Smooth muscle cell (in vitro differentiated cells): ENCODE results near the gene FGF11. TPM values are rescaled to one million over a fixed set of nuclear protein-coding genes. Genes with fewer than 3 reads are reported as not detected.
"Not testable (repeated sequence)": the region's sequence is repeated elsewhere in the genome, so short reads cannot be mapped to it uniquely, and the experiment has no call there.

Source experiments
- DNase-seq: peaks from one replicate; lab custom pipeline; 2025; ENCODE audit not compliant: unreplicated experiment; lab: John Stamatoyannopoulos, UW
- H2AFZ ChIP-seq: fragments of 200-600 bp; sonication (generic); 2 replicates; pipeline ENCODE4 v1.6.0; 2016; ENCODE audit warnings: antibody characterized with exemption, low read depth, mild to moderate bottlenecking
- H3F3A ChIP-seq: fragments of 200-600 bp; sonication (generic); 2 replicates; pipeline ENCODE4 v1.6.0; 2017; ENCODE audit warnings: antibody characterized with exemption, low read depth
- H3K27ac ChIP-seq: fragments of 200-600 bp; sonication (generic); 2 replicates; pipeline ENCODE4 v1.5.1; 2016; ENCODE audit warnings: low read depth, mild to moderate bottlenecking
- H3K27me3 ChIP-seq: fragments of 200-600 bp; sonication (generic); 2 replicates; pipeline ENCODE4 v1.6.1; 2016; ENCODE audit warnings: low read depth, mild to moderate bottlenecking
- H3K36me3 ChIP-seq: fragments of 200-600 bp; sonication (generic); 2 replicates; pipeline ENCODE4 v1.5.1; 2016; ENCODE audit warnings: low read depth
- H3K4me1 ChIP-seq: fragments of 200-600 bp; sonication (generic); 2 replicates; pipeline ENCODE4 v1.5.1; 2016; ENCODE audit warnings: low read depth
- H3K4me2 ChIP-seq: fragments of 200-600 bp; sonication (generic); 2 replicates; pipeline ENCODE4 v1.6.0; 2016; ENCODE audit warnings: mild to moderate bottlenecking
- H3K4me3 ChIP-seq: fragments of 200-600 bp; sonication (generic); 2 replicates; pipeline ENCODE4 v1.5.1; 2016; ENCODE audit warnings: mild to moderate bottlenecking
- H3K79me2 ChIP-seq: fragments of 200-600 bp; sonication (generic); 2 replicates; pipeline ENCODE4 v1.6.0; 2016; ENCODE audit warnings: low read depth, mild to moderate bottlenecking
- H3K9ac ChIP-seq: fragments of 200-600 bp; sonication (generic); 2 replicates; pipeline ENCODE4 v1.6.0; 2016; ENCODE audit warnings: low read depth
- H3K9me3 ChIP-seq: fragments of 200-600 bp; sonication (generic); replicated peaks from 2 replicates; pipeline ENCODE4 v1.5.1; 2016; ENCODE audit warnings: low read depth
- H4K20me1 ChIP-seq: fragments of 200-600 bp; sonication (generic); 2 replicates; pipeline ENCODE4 v1.6.0; 2016; ENCODE audit warnings: low read depth
- CTCF ChIP-seq: fragments of 200-600 bp; sonication (generic); IDR thresholded peaks from 2 replicates; pipeline ENCODE4 v1.5.1; 2017; ENCODE audit warnings: borderline replicate concordance, mild to moderate bottlenecking, antibody characterized with exemption; ENCODE audit not compliant: insufficient read depth, poor library complexity, severe bottlenecking
- WGBS: methylation state at CpG from one replicate; pipeline ENCODE4 v1.1.7; 2016; ENCODE audit warnings: low lambda C conversion rate; 5-methylcytosine and 5-hydroxymethylcytosine counted together
- polyA plus RNA-seq: library from polyadenylated mRNA; unstranded; fragments of >200 nt; fragmentation: Nextera tagmentation; extraction: Ambion mirVana; gene quantifications from 2 replicates; pipeline ENCODE4 v1.2.1, GENCODE V29; 2016
- total RNA-seq: library from RNA; depleted of rRNA; stranded (reverse); fragments of >200 nt; gene quantifications from 2 replicates; pipeline ENCODE4 v1.2.3, GENCODE V29; 2014

FGF11 gene
- total and polyA plus RNA-seq, 2 experiments from 2014 or later: 13.9 to 21.3 TPM

DNA sequence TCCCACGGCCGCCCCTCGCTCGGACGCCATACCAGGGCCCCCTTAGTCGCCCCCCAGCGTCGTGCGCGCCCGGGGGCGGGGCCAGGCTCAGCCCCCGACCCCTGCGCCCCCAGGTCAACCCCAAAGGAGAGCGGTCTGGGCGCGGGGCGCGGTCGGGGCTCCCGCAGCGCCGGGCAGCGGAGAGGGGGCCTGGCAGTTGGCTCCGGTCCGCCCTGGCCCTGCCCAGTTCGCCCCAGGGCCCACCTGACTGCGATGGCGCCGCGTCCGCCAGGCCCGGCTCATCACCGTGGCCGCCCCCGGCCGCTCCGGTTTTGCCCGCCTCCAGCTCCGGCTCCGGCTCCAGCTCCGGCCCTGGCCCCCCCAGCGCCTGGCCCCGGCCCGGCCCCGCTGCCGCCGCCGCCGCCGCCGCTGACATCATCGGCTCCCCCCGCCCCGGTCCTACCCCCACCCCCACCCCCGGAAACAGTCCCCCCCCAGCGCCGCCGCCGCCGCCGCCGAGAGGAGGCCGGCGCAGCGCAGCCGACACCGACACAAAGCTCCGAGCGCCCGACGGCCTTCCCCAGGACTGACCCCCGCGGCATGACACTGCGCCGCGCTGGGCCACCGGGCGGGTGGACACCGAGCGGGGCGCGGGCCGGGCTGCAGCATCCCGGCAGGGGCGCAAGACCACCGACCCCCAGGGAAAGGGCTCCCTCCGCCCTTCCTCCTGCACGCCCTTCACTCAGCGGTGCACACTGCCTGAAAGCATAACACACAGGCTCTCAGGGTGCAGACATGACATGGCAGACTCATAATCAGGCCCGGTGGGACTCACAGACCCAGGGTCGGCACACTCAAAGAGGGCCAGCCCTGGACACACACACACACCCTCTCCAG, 40.1 kb downstream of the FGF11 start, which contains the start of gene ZBTB4:
Gene ZBTB4, minus strand, starts transcription at position 419 of the 876 bp plus-strand sequence. CDS start 12,830 bp downstream, outside the sequence.
- H3K4me3 ChIP-seq: peak within 1 kb of the TSS; percentile 97
- peak within 1 kb of the TSS; percentile 99 for H3K9ac ChIP-seq
- no peaks in the 10 kb centered on the region for H3K9me3 ChIP-seq
- H3K27ac ChIP-seq: peak within 1 kb of the TSS; percentile 96
- H3F3A ChIP-seq: peaks cover 21% of the 10 kb centered on the region
- TF ChIP-seq CTCF: no peak
- peak within 1 kb of the TSS; percentile 98 for H3K4me2 ChIP-seq
- peak; percentile 37 for DNase-seq
- H2AFZ ChIP-seq: peak within 1 kb of the TSS; percentile 64
- peaks cover 22% of the 10 kb centered on the region for H3K4me1 ChIP-seq
- H3K27me3 ChIP-seq: no peaks in the 10 kb centered on the region
- H3K36me3 ChIP-seq: no peaks in the 10 kb centered on the region
- WGBS: 3% methylated on average over 19 of the region's 92 CpGs
- H3K79me2 ChIP-seq: peaks cover 51% of the 10 kb centered on the region
- peaks cover 39% of the 10 kb centered on the region for H4K20me1 ChIP-seq

DNA sequence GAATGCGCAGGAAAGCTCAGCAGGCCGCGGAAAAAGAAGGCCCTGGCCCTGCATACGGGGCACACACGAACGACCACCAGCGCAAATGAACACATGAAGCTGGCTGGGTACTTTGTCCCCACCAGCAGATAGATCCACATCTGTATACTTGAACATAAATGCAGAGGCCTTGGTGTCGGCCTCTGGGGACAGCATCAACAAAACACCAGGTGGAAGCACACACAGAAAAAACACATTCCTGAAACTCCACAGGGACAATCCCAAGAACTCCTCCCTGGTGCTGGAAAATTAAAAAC, 40.7 kb downstream of the FGF11 start:
- Histone ChIP-seq H3K4me3 (peak overlapping the region; percentile 97), H3K27ac (peak overlapping the region; percentile 96), H2AFZ (peak overlapping the region; percentile 64), H3K4me2 (peak overlapping the region; percentile 98), H3K4me1 (peaks cover 22% of the 10 kb centered on the region), H3K9ac (peak overlapping the region; percentile 99), H3K9me3 (no peaks in the 10 kb centered on the region), H3K79me2 (peaks cover 49% of the 10 kb centered on the region), H3F3A (peaks cover 21% of the 10 kb centered on the region), H4K20me1 (peaks cover 38% of the 10 kb centered on the region), H3K27me3 (no peaks in the 10 kb centered on the region), H3K36me3 (no peaks in the 10 kb centered on the region)
- 18% methylated on average over 8 of the region's 8 CpGs for WGBS
- TF ChIP-seq CTCF: no peak
- no peak for DNase-seq

- Histone ChIP-seq H3K4me2 (peak within 1 kb of the TSS; percentile 98), H3F3A (peaks cover 18% of the 10 kb centered on the region), H3K9ac (peak within 1 kb of the TSS; percentile 99), H3K79me2 (peaks cover 49% of the 10 kb centered on the region), H4K20me1 (peaks cover 38% of the 10 kb centered on the region), H3K4me3 (peak within 1 kb of the TSS; percentile 97), H3K27ac (peak within 1 kb of the TSS; percentile 96), H3K4me1 (peaks cover 30% of the 10 kb centered on the region)
- not testable (repeated sequence) for DNase-seq, H3K9me3 ChIP-seq, H3K36me3 ChIP-seq, H3K27me3 ChIP-seq, H2AFZ ChIP-seq
- 88% methylated on average over 4 of the region's 4 CpGs for WGBS
Measured at GRCh38 chr17:7481275-7481674, 42.0 kb downstream of the FGF11 start, which contains the start of gene SLC35G6. Gene SLC35G6 (plus strand): TSS chr17:7481446. CDS start chr17:7481517, 71 bp downstream.

- not testable (repeated sequence) for H3K9ac ChIP-seq, H3K9me3 ChIP-seq, H3K4me2 ChIP-seq, H3K27me3 ChIP-seq, DNase-seq, H3K4me3 ChIP-seq, H2AFZ ChIP-seq, H3K36me3 ChIP-seq
- H4K20me1 ChIP-seq: peaks cover 38% of the 10 kb centered on the region
- peaks cover 32% of the 10 kb centered on the region for H3K4me1 ChIP-seq
- peaks cover 49% of the 10 kb centered on the region for H3K79me2 ChIP-seq
- H3K27ac ChIP-seq: peak overlapping the region; percentile 100
- 91% methylated on average over 31 of the region's 31 CpGs for WGBS
- peaks cover 10% of the 10 kb centered on the region for H3F3A ChIP-seq
Measured at GRCh38 chr17:7481842-7482741, 42.8 kb downstream of the FGF11 start.

DNA sequence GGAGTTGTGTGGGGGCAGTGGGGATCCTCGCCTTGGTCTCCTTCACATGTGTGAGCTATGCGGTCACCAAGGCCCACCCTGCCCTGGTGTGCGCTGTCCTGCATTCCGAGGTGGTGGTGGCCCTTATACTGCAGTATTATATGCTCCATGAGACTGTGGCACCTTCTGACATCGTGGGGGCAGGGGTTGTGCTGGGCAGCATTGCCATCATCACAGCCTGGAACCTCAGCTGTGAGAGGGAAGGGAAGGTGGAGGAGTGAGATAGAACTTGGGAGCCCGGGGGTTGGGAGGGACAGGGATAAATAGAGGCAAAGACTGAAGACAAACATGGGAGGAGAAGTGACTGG, 43.4 kb downstream of the FGF11 start:
- not testable (repeated sequence) for H3K9me3 ChIP-seq, H3K27me3 ChIP-seq, H2AFZ ChIP-seq, H3K36me3 ChIP-seq, DNase-seq, H3F3A ChIP-seq
- WGBS: 78% methylated on average over 6 of the region's 6 CpGs
- Histone ChIP-seq H3K4me1 (peaks cover 37% of the 10 kb centered on the region), H3K79me2 (peaks cover 51% of the 10 kb centered on the region), H4K20me1 (peaks cover 38% of the 10 kb centered on the region), H3K9ac (peak overlapping the region; percentile 99), H3K27ac (peak overlapping the region; percentile 100), H3K4me3 (peak overlapping the region; percentile 73), H3K4me2 (peak overlapping the region; percentile 93)
